ENCODE results near the gene RASEF.
"Not testable (repeated sequence)": the region's sequence is repeated elsewhere in the genome, so short reads cannot be mapped to it uniquely, and the experiment has no call there.

RASEF gene

DNA sequence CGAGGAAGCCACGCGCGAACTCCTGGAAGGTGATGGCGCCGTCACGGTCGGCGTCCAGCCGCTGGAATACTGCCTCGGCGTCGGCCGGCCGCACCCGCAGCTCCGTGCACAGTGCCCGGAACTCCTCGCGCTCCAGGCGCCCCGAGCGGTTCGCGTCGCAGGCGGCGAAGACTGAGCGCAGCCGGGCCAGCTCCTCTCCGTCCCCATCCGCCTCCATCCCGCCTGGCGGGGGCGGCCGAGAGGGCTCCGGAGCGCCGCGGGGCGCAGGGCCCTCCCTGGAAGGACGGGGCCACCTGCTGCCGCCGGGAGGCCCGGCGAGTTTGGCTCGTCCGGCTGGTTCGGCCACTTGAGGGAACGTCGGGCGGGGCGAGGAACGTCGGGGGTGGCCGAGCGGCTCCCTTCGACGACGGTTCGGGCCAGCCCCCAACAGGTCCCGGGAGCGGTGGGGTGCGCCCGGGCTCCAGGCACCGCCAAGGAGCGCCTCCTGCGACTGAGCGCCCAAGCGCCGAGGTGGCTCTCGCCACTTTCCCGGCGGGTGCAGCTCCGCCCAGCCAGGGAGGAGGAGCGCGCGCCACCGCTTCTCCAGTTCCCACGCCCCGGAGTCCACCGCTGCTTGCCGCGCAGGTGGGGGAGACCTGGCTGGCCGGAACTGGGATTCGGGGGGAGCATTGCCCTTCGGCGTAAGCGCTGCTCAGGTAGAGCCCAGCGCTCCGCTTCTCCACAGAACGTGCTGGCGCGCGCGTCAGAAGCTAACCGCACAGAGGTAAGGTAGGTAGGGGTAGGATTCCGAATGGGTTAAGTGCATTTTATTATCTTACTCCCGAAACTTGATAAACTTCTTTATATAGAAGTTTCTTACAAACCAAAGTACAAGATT is at the start of gene RASEF:
RASEF (minus strand) TSS at position 492 of the 877 bp plus-strand sequence; CDS start at position 217, 275 bp downstream.
- no peak for DNase-seq

DNA sequence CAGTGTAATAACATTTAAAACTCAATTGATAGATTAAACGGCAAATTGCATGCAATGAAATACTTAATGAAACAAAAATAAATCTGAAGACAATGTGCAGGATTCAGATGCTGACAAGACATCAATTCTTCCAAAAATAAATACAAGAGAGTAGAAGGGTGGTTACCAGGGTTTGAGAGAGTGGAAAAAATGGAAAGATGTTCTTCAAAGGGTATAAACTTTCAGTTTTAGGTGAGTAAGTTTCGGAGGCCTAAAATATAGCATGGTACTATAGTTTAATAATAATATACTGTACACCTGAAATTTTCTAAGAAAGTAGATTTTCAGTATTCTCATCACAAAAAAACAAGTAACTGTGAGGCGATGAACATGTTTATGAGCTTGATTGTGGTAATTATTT is 48.2 kb upstream of the RASEF start:
- no peak for DNase-seq

DNA sequence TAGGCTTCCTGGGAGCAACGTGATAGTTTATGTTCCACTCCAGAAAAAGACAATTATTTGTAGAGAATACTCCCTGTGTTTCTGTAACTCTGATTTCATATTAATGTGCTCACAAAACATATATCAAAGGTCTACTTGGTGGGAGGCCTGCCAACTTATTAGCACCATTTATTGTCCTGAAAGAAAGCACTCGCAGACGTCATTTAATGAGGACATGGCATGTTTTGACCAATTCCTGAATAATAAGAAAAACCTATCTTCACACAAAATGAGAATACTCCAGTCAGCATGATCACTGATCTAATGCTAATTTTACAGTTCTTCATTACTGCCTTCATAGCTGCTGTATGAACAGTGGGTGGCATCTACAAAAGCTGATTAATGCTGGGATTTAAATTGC is 46.4 kb upstream of the RASEF start:
- no peak for DNase-seq

DNA sequence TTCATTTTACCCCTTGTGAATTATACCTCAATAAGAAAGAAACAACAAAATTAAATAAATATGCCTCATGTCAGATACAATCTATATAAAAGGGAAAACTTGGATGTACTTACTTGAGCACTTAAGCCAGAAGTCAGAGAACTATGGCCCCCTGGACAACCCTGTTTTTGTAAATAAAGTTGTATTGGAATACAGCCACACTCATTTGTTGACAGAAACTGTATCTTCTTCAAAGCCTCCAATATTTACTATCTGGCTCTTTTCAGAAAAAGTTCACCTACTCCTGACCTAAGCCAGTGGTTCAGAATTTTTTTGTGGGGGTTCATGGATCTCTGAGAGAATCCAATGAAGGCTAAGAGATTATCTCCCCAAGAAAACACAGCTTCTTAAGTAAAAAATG is 45.3 kb upstream of the RASEF start:
- no peak for DNase-seq

DNA sequence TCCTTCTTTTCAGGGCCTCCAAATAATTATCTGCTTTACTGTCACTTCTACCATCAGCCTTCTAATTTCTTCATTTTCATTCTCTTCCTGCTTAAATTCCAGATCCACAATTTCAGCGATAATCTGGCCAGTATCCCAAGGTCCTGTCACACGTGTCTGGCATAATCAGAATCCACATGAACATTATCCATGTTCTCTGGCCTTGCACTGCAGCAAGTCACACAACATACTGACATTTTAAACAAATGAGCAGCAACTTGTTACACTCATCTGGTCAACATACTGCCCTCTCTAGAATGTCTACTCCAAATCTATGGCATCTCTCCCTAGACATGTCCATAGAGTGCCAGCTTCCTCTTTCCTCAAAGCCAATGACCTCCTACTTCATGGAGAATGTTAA is 43.8 kb upstream of the RASEF start:
- no peak for DNase-seq

DNA sequence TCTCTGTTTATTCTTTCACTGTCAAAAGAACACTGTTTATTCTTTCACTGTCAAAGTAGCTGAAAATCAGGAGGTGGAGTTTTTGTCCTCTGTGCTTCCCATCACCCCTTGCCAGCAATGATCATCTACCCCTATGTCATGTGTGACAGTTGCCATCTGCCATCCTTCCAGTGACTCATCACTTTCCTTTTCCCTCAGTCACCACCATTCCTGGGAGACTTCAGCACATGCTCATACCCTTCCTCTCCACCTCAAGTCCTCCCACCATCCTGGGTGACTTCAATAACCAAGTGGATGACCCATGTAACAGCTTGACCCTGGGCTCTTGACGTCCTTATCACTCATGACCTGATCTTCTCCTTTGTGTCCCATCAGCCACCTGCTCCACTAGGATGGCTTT is 43.3 kb upstream of the RASEF start:
- no peak for DNase-seq

DNA sequence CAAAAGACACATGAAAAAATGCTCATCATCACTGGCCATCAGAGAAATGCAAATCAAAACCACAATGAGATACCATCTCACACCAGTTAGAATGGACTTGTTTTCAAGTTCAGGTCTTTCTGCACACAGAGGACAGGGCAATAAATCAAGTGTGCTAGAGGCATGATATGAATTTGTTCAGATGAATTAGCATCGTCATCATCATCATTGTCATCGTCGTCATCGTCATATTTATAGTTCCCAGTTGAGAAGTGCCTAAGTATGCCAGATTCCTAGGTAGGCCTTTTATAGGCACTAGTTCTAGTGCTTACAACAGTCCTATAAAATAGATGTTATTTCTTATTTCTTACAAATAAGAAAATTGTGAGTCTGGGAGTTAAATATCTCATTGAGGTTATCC is 34.7 kb upstream of the RASEF start:
- no peak for DNase-seq

DNA sequence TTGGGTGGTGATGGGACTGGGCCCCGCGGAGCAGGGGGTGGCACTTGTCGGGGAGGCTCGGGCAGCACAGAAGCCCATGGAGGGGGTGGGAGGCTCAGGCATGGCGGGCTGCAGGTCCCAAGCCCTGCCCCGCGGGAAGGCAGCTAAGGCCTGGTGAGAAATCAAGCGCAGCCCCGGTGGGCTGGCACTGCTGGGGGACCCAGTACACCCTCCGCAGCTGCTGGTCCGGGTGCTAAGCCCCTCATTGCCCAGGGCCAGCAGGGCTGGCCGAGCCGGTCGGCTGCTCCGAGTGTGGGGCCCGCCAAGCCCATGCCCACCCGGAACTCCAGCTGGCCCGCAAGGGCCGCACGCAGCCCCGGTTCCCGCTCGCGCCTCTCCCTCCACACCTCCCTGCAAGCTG is 30.4 kb upstream of the RASEF start:
- DNase-seq = not testable (repeated sequence)

DNA sequence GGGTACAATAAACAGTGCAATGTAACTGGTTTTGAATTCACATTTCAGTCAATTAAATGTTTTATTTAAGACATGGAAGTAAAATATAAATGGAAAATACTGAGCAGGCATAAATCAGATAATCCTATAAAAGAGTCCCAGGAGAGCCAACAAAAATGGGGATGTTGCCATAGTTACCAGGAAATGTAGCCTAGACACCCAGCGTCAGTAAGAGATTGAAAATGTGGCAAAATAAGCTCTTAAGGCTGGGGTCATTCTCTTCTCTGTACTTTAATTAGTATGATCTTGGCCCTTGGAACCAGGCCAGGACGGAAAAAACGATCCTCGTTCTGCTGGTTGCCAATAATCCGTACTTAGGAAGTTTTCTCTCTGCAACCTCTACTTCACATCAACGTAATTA is 18.9 kb upstream of the RASEF start:
- DNase-seq = no peak

DNA sequence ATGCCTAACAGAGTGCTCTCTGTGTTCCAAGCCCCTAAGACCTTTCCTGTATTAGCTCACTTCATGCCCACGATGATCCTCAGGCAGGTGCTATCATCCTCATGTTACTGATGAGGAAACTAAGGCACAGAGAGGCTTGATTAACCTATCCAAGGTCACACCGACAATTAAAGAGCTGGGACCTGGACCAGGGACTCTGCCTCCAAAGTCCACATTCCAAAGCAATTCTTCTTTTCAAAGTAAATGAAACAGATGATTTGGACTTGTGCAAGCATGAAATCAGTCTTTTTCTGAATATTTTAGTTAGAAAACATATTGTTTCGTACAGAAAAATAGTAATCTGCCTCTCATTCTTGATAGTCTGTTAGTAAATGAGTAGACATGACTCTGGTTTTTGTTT is 18.1 kb upstream of the RASEF start:
- DNase-seq = no peak

DNA sequence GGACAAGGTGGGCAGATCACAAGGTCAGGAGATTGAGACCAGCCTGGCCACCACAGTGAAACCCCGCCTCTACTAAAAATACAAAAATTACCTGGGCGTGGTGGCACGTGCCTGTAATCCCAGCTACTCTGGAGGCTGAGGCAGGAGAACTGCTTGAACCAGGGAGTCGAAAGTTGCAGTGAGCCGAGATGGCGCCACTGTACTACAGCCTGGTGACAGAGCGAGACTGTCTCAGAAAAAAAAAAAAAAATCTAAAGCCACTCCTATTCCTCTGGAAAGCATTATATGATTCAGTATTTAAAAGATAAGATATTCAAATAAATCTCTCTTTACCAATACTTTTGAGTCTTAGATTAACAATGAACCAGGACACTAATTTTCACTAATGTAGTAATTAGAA is 13.0 kb upstream of the RASEF start:
- DNase-seq = not testable (repeated sequence)

DNA sequence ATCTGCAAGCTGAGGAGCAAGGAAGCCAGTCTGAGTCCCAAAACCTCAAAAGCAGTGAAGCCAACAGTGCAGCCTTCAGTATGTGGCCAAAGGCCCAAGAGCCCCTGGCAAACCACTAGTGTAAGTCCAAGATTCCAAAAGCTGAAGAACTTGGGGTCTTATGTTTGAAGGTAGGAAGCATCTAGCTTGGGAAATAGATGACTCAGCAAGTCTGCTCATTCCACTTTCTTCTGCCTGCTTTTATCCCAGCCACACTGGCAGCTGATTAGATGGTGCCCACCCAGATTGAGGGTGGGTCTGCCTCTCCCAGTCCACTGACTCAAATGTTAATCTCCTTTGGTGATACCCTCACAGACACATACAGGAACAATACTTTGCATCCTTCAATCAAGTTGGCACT is 9.6 kb upstream of the RASEF start:
- not testable (repeated sequence) for DNase-seq

DNA sequence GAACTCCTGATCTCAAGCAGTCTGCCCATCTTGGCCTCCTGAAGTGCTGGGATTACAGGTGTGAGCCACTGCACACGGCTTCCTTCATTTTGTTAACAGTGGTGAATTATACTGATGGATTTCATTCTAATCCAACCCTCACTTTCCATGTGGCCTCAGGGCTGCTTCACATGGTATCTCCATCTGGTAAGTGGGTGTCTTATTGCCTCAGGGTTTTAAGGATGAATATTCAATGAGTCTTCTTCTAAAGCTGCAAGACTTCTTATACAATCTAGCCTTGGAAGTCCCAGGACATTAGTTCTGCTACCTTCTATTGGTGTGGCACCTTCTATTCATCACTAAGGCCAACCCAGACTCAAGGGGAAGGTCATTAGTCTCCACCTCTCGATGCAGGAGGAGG is 8.7 kb upstream of the RASEF start:
- no peak for DNase-seq

DNA sequence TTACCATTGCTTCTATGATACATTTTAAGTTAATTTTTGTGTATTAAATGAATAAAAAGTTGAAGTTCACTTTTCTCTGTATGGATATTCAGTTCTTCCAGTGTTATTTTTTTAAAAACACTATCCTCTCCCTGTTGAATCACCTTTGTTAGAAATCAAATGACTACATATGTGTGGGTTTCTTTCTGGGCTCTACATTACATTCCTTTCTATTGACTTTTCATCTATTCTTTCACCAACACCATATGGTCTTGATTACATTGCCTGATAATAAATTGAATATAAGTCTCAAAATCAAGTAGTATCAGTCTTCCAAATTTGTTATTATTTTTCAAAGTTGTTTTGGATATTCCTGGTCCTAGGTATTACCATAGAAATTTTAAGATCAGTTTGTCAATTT is 7.3 kb upstream of the RASEF start:
- DNase-seq = peak; percentile 87

DNA sequence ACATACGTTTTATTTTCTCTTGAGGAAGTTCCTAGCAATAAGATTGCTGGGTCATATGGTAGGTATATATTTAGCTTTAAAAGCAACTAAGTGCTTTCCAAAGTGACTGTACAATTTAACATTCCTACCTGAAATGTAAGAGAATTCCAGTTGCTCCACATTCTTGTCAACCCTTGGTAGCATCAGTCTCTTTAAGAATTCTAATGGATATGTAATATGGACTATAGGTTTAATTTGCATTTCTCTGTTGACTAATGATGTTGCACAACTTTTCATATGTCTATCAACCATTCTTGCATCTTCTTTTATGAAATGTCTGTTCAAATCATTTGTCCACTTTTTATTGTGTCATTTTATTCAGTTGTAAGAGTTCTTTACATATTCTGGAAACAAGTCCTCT is 6.7 kb upstream of the RASEF start:
- DNase-seq = peak; percentile 27

DNA sequence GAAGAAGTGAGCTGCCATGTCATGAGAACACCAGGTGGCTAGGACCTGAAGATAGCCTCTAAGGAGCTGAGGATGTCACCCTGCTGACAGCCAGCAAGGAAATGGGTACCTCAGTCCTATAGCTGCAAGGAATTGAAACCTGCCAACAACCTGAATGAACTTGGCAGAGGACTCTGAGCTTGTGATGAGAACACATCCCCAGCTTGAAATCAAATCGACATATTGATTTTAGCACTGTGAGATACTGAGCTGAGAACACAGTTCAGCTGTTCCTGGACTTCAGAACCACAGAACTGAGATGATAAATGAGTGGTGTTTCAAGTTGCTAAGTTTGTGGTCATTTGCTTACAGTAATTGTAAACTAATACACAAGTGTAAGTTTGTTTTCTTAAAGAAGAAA is 5.5 kb upstream of the RASEF start:
- no peak for DNase-seq

DNA sequence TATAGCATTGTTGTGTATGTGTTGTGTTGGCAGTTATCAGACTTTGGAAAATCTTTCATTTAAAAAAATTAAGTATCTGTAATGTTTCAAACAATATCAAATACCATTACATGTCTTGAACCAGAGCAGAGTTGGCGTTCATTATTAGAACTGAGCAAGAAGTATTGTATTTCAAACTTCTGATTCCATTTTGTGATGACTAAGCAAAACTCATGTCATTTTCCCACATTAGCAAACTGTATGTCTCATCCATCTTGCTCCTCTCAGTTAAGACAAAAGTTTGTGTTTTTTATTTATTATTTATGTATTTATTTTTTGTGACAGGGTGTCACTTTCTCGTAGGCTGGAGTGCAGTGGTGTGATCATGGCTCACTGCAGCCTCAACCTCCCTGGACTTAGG is 4.6 kb upstream of the RASEF start:
- DNase-seq = no peak

DNA sequence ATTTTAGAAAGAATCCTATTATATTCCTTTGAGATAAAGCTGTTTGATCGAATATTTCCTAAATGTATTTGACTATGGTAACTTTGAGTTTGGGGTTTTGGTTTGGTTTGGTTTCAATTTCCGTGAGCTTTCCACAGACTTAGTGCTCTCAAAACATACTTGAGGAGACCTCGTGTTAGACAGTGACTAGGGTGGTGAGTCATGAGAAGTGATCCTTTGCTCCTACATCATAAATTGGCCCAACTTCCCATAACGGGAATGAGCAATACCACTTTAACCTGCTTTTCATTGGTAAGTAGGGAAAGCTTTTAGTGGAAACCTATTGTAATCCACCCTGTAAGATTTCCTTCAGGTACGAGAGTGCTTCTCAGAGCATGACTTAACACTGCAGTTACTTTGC is 3.8 kb upstream of the RASEF start:
- DNase-seq = peak; percentile 92

DNA sequence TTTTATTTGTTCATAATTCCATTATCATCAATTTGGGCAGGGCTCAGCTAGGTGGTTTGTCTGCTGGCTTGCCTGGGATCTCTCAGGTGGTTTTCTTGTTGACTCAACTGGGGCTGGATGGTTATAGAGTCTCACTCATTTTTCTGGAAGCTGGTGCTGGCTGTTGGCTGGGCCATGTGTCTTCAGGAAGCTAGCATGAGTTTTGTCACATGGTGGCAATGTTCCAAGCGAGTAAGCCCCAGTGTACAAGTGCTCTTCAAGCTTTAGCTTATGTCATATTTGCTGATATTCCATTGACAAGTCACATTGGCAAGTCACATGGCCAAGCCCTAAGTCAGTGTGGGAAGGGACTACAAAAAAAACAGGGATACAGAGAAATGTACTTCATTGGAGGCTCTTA is 2.3 kb upstream of the RASEF start:
- DNase-seq = no peak

DNA sequence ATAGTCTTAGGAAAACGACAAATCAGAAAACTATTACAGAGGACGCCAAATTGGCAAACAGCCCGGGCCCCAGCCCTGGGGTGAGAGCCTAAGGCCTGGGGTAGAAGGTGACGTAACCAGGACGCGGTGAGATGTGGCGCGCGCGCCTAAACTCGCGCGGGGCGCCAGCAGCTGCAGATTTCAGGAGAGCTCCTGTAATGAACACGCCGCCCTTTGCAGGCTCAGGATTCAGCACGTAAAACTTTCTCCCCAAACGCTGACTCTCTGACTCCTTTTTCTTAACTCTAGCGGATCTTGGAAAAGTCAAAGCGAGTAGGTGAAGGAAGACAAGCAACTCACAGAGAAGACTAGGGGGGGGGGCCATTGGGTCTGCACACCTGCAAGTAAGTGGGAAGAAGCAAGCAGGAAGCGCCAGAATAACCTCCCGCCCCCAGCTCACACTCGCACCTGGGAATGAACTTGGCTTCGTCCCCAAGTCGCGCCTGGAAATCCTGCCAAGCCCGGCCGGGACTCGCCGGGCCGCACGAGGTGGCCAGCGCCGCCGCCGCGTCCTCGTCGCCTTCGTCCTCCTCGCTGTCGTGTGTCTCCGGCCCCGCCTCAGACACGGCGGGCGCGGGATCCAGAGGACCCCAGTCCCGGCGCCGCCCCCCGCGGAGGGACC is 822 bp downstream of the RASEF start:
- peak; percentile 43 for DNase-seq

DNA sequence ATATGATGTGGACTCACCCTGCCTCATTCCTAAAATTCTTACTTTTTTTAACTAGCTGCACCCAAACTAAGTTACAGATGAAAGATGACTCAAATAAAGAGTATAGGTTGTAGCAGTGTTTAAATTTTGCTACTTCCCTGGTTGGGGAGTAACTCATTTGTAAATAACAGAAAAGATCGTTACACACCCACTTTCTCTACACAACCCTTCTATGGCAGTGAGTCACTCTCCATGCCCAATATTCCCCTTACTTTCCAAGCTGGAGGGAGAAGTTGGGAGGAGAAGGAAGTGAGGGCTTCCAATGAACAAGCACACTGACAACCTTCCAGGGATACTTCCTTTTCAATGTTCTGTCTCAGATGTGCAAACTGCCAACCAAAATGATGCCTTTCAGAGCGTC is 1.9 kb downstream of the RASEF start:
- no peak for DNase-seq

DNA sequence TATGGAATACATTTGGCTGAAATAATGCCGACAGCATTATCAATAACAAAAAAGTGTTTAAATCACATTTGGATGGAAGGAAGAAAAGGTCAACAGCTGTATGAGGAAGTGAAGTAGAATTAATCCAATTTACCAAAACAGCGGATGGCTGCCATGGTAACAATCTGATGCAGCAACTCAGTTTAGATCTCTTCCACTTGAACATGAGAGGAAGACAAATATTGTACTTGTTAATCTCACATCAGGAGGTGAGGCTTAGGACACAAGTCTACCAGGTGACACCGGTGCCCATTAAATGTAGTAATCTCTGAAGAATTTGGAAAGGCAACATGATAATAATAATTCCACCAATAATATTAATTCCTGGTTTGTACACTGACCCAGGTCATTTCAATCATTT is 2.4 kb downstream of the RASEF start:
- no peak for DNase-seq

DNA sequence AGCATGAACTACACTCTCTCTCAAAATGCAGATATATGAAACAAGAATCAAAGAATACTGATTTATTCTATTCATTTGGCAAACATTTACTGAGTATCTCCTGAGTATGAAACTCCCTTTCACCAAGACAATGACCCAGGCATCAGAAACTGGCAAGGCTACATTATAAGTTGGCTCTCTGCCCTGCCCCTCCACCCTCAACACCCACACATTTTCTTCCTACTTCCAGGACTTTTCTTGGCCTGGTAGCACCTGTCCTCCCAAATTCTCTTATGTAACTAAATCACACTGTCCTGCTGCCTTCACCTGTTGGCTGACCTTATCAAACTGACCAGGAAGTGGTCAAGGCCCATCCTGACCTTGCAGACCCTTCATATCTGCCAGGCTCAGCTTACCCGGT is 3.5 kb downstream of the RASEF start:
- DNase-seq = no peak

DNA sequence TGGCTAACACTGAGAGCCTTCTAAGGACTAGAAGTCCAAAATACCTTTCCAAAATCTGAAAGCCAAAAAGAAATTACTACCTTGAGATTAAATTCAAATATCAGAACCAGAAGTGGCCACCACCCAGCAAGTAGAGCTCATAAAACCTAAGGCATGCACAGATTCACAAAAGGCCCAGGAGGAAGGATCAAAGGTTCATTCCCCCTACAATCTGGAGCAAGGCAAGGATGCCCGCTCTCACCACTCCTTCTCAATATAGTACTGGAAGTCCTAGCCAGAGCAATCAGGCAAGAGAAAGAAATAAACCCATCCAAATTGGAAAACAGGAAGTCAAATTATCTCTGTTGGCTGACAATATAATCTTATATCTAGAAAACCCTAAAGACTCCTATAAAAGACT is 6.0 kb downstream of the RASEF start:
- no peak for DNase-seq

DNA sequence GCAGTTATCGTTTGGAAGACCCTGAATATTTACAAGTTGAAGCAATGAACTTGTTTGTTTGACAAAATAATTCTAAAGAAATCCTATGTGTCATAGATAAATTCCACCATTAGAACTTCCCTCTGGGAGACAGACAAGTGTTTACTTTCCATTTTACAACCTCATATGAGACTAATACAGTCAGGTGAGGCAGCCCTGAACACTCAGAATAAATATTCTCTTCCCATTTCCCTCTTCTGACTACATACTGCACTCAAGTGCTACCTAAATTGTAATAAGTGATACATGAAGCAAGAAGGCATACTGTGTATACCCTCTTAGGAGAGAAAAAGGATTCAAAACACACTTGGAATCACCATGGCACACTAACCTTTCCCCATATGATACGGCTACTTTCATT is 6.8 kb downstream of the RASEF start:
- DNase-seq = no peak

Measured in fibroblast of upper back skin (primary cell).